ENCODE results near the gene MUL1. TPM values are rescaled to one million over a fixed set of nuclear protein-coding genes. Genes with fewer than 3 reads are reported as not detected.

MUL1 gene
- total and polyA plus RNA-seq, 9 of the 15 experiments (the other 6 are each of a cell fraction or from before 2014, with no cell fraction given) = 10.4 to 32.9 (median 19.3) TPM

GRCh38 chr1:20465187-20465586, 42.8 kb downstream of the MUL1 start:
- ChIA-PET CTCF (ENCODE audit: low intra/inter-chr PET ratio) (no interaction called here), POLR2A (interaction anchor here (0.6 to 2.4 kb wide), 3 partner anchors 13 to 64 kb away, joined by 3 to 6 read pairs (median 5); no protein-coding TSS in a partner anchor)
- Histone ChIP-seq H2AFZ (ENCODE audit: low read depth, low read length) (no peak overlapping the region), H3K36me3 (ENCODE audit: control insufficient read depth, insufficient read depth, low read length) (no peaks in the 10 kb centered on the region), H3K9ac (ENCODE audit: insufficient read depth in 1 of 2, low read depth in 2 of 2, low read length in 2 of 2) (no peak overlapping the region), H3K79me2 (ENCODE audit: control insufficient read depth, insufficient read depth, low read length) (no peaks in the 10 kb centered on the region), H3K9me1 (ENCODE audit: control insufficient read depth, insufficient read depth, low read length) (no peaks in the 10 kb centered on the region), H4K20me1 (replicated peaks; ENCODE audit: control insufficient read depth, insufficient read depth, low read length) (peaks cover 5% of the 10 kb centered on the region; the same call in 1 of the 2 replicates), H3K27me3 (ENCODE audit: control insufficient read depth in 2 of 2, insufficient read depth in 2 of 2, low read length in 2 of 2) (peaks cover 3 to 16% of the 10 kb centered on the region in 2 experiments; a peak in 4 of 5 replicates), H3K4me2 (ENCODE audit: insufficient read depth, low read length) (no peak overlapping the region), H3K9me3 (replicated peaks; ENCODE audit: control insufficient read depth, insufficient read depth, low read depth, low read length) (no peaks in the 10 kb centered on the region), H3K27ac (ENCODE audit: extremely low read depth, low read depth, low read length) (no peak overlapping the region), H3K4me3 (no peak overlapping the region), H3K4me1 (replicated peaks in 1 of 2; ENCODE audit: control insufficient read depth in 2 of 2, insufficient read depth in 2 of 2, low read length in 2 of 2) (no peaks in the 10 kb centered on the region)
- ATAC-seq (no peak), DNase-seq (ENCODE audit: extremely low read depth in 1 of 4, low spot score in 3 of 4) (no peak), FAIRE-seq (no peak)
- no TSS peak for BruUV-seq (replicated peaks)
- intact Hi-C loops (cut with micrococcal nuclease) = no loop called here
- in situ Hi-C loops (cut with MboI) = no loop called here
- no peak for TF ChIP-seq ZNF764 (CRISPR knock-in tag; IDR thresholded peaks at IDR 0.05; ENCODE audit: low read depth)
- WGBS (ENCODE audit: insufficient coverage, low coverage, missing lambda C conversion rate) = 0% methylated on average over 5 of the region's 5 CpGs

- H3K27ac ChIP-seq (ENCODE audit: extremely low read depth, low read depth, low read length) = no peak overlapping the region
- 0% methylated on average over 1 of the region's 1 CpG for WGBS (ENCODE audit: insufficient coverage, low coverage, missing lambda C conversion rate)
- BruUV-seq (replicated peaks) = no TSS peak
- H3K9me3 ChIP-seq (replicated peaks; ENCODE audit: control insufficient read depth, insufficient read depth, low read depth, low read length) = no peaks in the 10 kb centered on the region
- intact Hi-C loops (cut with micrococcal nuclease) (no loop called here), in situ Hi-C loops (cut with MboI) (no loop called here)
- ATAC-seq (no peak), DNase-seq (ENCODE audit: extremely low read depth in 1 of 4, low spot score in 3 of 4) (no peak), FAIRE-seq (no peak)
- H3K36me3 ChIP-seq (ENCODE audit: control insufficient read depth, insufficient read depth, low read length) = no peaks in the 10 kb centered on the region
- no peak overlapping the region for H3K4me3 ChIP-seq
- H3K4me2 ChIP-seq (ENCODE audit: insufficient read depth, low read length) = no peak overlapping the region
- H3K9me1 ChIP-seq (ENCODE audit: control insufficient read depth, insufficient read depth, low read length) = no peaks in the 10 kb centered on the region
- ChIA-PET POLR2A (interaction anchor here (1.0 kb wide), 1 partner anchor 12 kb away, joined by 4 read pairs; no protein-coding TSS in a partner anchor), CTCF (ENCODE audit: low intra/inter-chr PET ratio) (no interaction called here)
- no peak overlapping the region for H2AFZ ChIP-seq (ENCODE audit: low read depth, low read length)
- H3K27me3 ChIP-seq (ENCODE audit: control insufficient read depth in 2 of 2, insufficient read depth in 2 of 2, low read length in 2 of 2) = peaks cover 5 to 21% of the 10 kb centered on the region in 2 experiments; a peak in 4 of 5 replicates
- no peaks in the 10 kb centered on the region for H3K79me2 ChIP-seq (ENCODE audit: control insufficient read depth, insufficient read depth, low read length)
- peaks cover 5% of the 10 kb centered on the region; the same call in 1 of the 2 replicates for H4K20me1 ChIP-seq (replicated peaks; ENCODE audit: control insufficient read depth, insufficient read depth, low read length)
- H3K9ac ChIP-seq (ENCODE audit: insufficient read depth in 1 of 2, low read depth in 2 of 2, low read length in 2 of 2) = no peak overlapping the region
- H3K4me1 ChIP-seq (replicated peaks in 1 of 2; ENCODE audit: control insufficient read depth in 2 of 2, insufficient read depth in 2 of 2, low read length in 2 of 2) = no peaks in the 10 kb centered on the region
- TF ChIP-seq HCFC1 (IDR thresholded peaks at IDR 0.05; ENCODE audit: low read depth, low read length) (no peak), PHTF2 (CRISPR knock-in tag; IDR thresholded peaks at IDR 0.05) (no peak), ZNF146 (CRISPR knock-in tag; IDR thresholded peaks at IDR 0.05; ENCODE audit: unreplicated experiment) (no peak), MCM2 (IDR thresholded peaks at IDR 0.05; ENCODE audit: low read depth) (no peak), PPARD (CRISPR knock-in tag; IDR thresholded peaks at IDR 0.05) (no peak), NFXL1 (CRISPR knock-in tag; IDR thresholded peaks at IDR 0.05) (no peak), POLR3G (IDR thresholded peaks at IDR 0.05; ENCODE audit: extremely low read depth, insufficient read length, insufficient replicate concordance) (no peak), CBX8 (IDR thresholded peaks at IDR 0.05; ENCODE audit: borderline replicate concordance, extremely low read depth, low read depth, low read length, poor library complexity, severe bottlenecking) (no peak), ILK (tag; IDR thresholded peaks at IDR 0.05; ENCODE audit: borderline replicate concordance, low read depth) (no peak), BRF1 (IDR thresholded peaks at IDR 0.05; ENCODE audit: borderline replicate concordance, extremely low read depth, insufficient read length) (no peak)
- TF ChIP-seq, protein P1, sequence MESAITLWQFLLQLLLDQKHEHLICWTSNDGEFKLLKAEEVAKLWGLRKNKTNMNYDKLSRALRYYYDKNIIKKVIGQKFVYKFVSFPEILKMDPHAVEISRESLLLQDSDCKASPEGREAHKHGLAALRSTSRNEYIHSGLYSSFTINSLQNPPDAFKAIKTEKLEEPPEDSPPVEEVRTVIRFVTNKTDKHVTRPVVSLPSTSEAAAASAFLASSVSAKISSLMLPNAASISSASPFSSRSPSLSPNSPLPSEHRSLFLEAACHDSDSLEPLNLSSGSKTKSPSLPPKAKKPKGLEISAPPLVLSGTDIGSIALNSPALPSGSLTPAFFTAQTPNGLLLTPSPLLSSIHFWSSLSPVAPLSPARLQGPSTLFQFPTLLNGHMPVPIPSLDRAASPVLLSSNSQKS (CRISPR knock-in tag; IDR thresholded peaks at IDR 0.05) = no peak
- TF ChIP-seq, protein P2, sequence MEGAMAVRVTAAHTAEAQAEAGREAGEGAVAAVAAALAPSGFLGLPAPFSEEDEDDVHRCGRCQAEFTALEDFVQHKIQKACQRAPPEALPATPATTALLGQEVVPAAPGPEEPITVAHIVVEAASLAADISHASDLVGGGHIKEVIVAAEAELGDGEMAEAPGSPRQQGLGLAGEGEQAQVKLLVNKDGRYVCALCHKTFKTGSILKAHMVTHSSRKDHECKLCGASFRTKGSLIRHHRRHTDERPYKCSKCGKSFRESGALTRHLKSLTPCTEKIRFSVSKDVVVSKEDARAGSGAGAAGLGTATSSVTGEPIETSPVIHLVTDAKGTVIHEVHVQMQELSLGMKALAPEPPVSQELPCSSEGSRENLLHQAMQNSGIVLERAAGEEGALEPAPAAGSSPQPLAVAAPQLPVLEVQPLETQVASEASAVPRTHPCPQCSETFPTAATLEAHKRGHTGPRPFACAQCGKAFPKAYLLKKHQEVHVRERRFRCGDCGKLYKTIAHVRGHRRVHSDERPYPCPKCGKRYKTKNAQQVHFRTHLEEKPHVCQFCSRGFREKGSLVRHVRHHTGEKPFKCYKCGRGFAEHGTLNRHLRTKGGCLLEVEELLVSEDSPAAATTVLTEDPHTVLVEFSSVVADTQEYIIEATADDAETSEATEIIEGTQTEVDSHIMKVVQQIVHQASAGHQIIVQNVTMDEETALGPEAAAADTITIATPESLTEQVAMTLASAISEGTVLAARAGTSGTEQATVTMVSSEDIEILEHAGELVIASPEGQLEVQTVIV (CRISPR knock-in tag; IDR thresholded peaks at IDR 0.05; ENCODE audit: borderline replicate concordance) = no peak
These were observed 44.4 kb downstream of the MUL1 start for GRCh38 chr1:20463502-20463901.
